HepG2 (cell line): ENCODE measurements around the gene TMPRSS7. TPM values are rescaled to one million over a fixed set of nuclear protein-coding genes. Genes with fewer than 3 reads are reported as not detected.

Experiments
- ATAC-seq: fragments of 200-7000 bp; cut with Tn5 transposase; 3 replicates; pipeline ENCODE4 v1.9.1; 2020; ENCODE audit warnings: mild to moderate bottlenecking, moderate library complexity
- Bru-seq: library from RNA; stranded (reverse); fragments of 400-500 nt; gene quantifications from one replicate; lab custom pipeline; 2021; lab: Mats Ljungman, UMichigan
- BruChase-seq, 2 experiments: library from RNA; stranded (reverse); fragments of 400-500 nt; gene quantifications; one replicate each; lab custom pipeline; 2021; lab: Mats Ljungman, UMichigan
- BruUV-seq: library from RNA; stranded (reverse); fragments of 400-500 nt; replicated peaks from 2 replicates; lab custom pipeline; 2021; lab: Mats Ljungman, UMichigan
- CTCF ChIA-PET: fragments of 300-600 bp; formaldehyde crosslinking; extraction: SDS; loops from one replicate; lab custom pipeline; 2021; ENCODE audit warnings: low total read pairs, inconsistent platforms, low intra/inter-chr PET ratio; lab: Yijun Ruan, JAX
- POLR2A ChIA-PET: fragments of 350-600 bp; sonication (Branson Sonifier 250); formaldehyde crosslinking; loops from one replicate; lab custom pipeline; 2020; ENCODE audit warnings: antibody characterized with exemption, inconsistent platforms; lab: Yijun Ruan, JAX
- DNase-seq: peaks from one replicate; pipeline ENCODE4 v3.0.0-alpha.2; 2015; ENCODE audit warnings: low spot score
- FAIRE-seq: peaks from 3 replicates; lab custom pipeline; 2011; peaks lifted over from hg19 to GRCh38; lab: Jason Lieb, UNC
- H2AFZ ChIP-seq: one replicate; pipeline ENCODE4 v1.6.1; 2011; ENCODE audit warnings: low read length, inconsistent platforms
- H3K27ac ChIP-seq: fragments of 300-600 bp; 3 replicates; pipeline ENCODE4 v1.8.0; 2011; ENCODE audit warnings: mixed run types, mild to moderate bottlenecking, mixed read lengths, low read length, inconsistent platforms; ENCODE audit not compliant: insufficient read depth; ENCODE audit errors: extremely low read length
- H3K27me3 ChIP-seq, 2 experiments: fragments of 200-600 bp in 1 of 2; 2 replicates in 1 of 2; 3 replicates in 1 of 2; pipeline versions ENCODE4 v1.6.0 to v1.8.0; 2011; ENCODE audit warnings: low read length in 2 of 2, mild to moderate bottlenecking in 2 of 2, moderate library complexity in 2 of 2, inconsistent platforms in 1 of 2; ENCODE audit not compliant: insufficient read depth in 2 of 2, control insufficient read depth in 1 of 2
- H3K36me3 ChIP-seq, 2 experiments: fragments of 200-600 bp in 1 of 2; replicated peaks in 1 of 2; 2 replicates in 1 of 2; 3 replicates in 1 of 2; pipeline versions ENCODE4 v1.5.1 to v1.8.0; 2011; ENCODE audit warnings: low read length in 2 of 2, inconsistent platforms in 1 of 2; ENCODE audit not compliant: insufficient read depth in 2 of 2, control insufficient read depth in 1 of 2
- H3K4me1 ChIP-seq: 2 replicates; pipeline ENCODE4 v1.5.1; 2012; ENCODE audit warnings: low read length, inconsistent platforms; ENCODE audit not compliant: insufficient read depth
- H3K4me2 ChIP-seq: 2 replicates; pipeline ENCODE4 v1.6.0; 2011; ENCODE audit warnings: low read depth, low read length, inconsistent platforms
- H3K4me3 ChIP-seq, 3 experiments: fragments of 200-600 bp in 1 of 3; sonication (generic), shearing (Covaris generic) in 1 of 3; replicated peaks in 1 of 3; 2 replicates each; pipeline ENCODE4 v1.5.1; 2011 to 2016; ENCODE audit warnings: low read length in 3 of 3, inconsistent platforms in 2 of 3, low read depth in 2 of 3, mild to moderate bottlenecking in 2 of 3, control low read depth in 1 of 3, mixed read lengths in 1 of 3; ENCODE audit not compliant: insufficient read depth in 1 of 3
- H3K79me2 ChIP-seq: one replicate; pipeline ENCODE4 v1.6.1; 2011; ENCODE audit warnings: low read length, inconsistent platforms; ENCODE audit not compliant: insufficient read depth
- H3K9ac ChIP-seq: 2 replicates; pipeline ENCODE4 v1.6.0; 2011; ENCODE audit warnings: mild to moderate bottlenecking, low read depth, low read length, inconsistent platforms; ENCODE audit not compliant: insufficient read depth
- H3K9me3 ChIP-seq: 2 replicates; pipeline ENCODE4 v1.5.1; 2012; ENCODE audit warnings: mild to moderate bottlenecking, low read length
- H4K20me1 ChIP-seq: 2 replicates; pipeline ENCODE4 v1.6.0; 2011; ENCODE audit warnings: inconsistent platforms, mild to moderate bottlenecking, low read length, moderate library complexity; ENCODE audit not compliant: insufficient read depth
- CEBPB ChIP-seq: IDR thresholded peaks from 2 replicates; pipeline ENCODE4 v1.6.1; 2011; ENCODE audit warnings: low read depth, low read length, improper control_type of control experiment, borderline replicate concordance
- CHD4 ChIP-seq: fragments of 200-600 bp; sonication (generic); IDR thresholded peaks from 2 replicates; pipeline ENCODE4 v1.7.0; 2017; ENCODE audit warnings: mild to moderate bottlenecking, low read length, borderline replicate concordance
- ESRRA ChIP-seq: sonication (generic); formaldehyde crosslinking; IDR thresholded peaks from 2 replicates; pipeline ENCODE4 v1.5.1; 2020; ENCODE audit warnings: mild to moderate bottlenecking, low read depth, missing genetic modification reagents
- FOXO4 ChIP-seq: sonication (generic); formaldehyde crosslinking; conservative IDR thresholded peaks from 2 replicates; pipeline ENCODE4 v1.8.1; 2023; ENCODE audit warnings: missing genetic modification reagents
- MBNL3 ChIP-seq: fragments of 250-450 bp; sonication (Bioruptor Pico); conservative IDR thresholded peaks from 2 replicates; pipeline ENCODE4 v1.8.0; 2022; ENCODE audit warnings: mild to moderate bottlenecking, inconsistent platforms
- NR2F1 ChIP-seq, 2 experiments: fragments of 450-650 bp in 1 of 2; formaldehyde crosslinking in 1 of 2; IDR thresholded peaks; 2 replicates each; pipeline versions ENCODE4 v1.5.0 to v1.6.1; 2016 to 2020; ENCODE audit warnings: mild to moderate bottlenecking in 1 of 2, missing compliant biosample characterization in 1 of 2, missing genetic modification reagents in 1 of 2, moderate library complexity in 1 of 2
- PREB ChIP-seq: sonication (generic); formaldehyde crosslinking; IDR thresholded peaks from 2 replicates; pipeline ENCODE4 v1.4.0; 2020; ENCODE audit warnings: missing genetic modification reagents
- RCOR2 ChIP-seq: IDR thresholded peaks from 2 replicates; pipeline ENCODE4 v1.6.1; 2016; ENCODE audit warnings: missing biosample characterization, missing genetic modification reagents
- ZC3H4 ChIP-seq: sonication (generic); formaldehyde crosslinking; IDR thresholded peaks from 2 replicates; pipeline ENCODE4 v1.4.0; 2020; ENCODE audit warnings: missing genetic modification reagents, borderline replicate concordance
- ZFP36 ChIP-seq: fragments of 150-350 bp; IDR thresholded peaks from 2 replicates; pipeline ENCODE4 v1.6.1; 2018; ENCODE audit warnings: borderline replicate concordance, low read length, low read depth; ENCODE audit not compliant: partially characterized antibody
- ZFY ChIP-seq: sonication (generic); formaldehyde crosslinking; IDR thresholded peaks from 2 replicates; pipeline ENCODE4 v1.4.0; 2020; ENCODE audit warnings: missing genetic modification reagents
- ZNF143 ChIP-seq: sonication (generic); formaldehyde crosslinking; IDR thresholded peaks from 2 replicates; pipeline ENCODE4 v1.4.0; 2020; ENCODE audit warnings: missing genetic modification reagents
- ZNF609 ChIP-seq: sonication (generic); formaldehyde crosslinking; IDR thresholded peaks from 2 replicates; pipeline ENCODE4 v1.4.0; 2020; ENCODE audit warnings: mild to moderate bottlenecking, missing genetic modification reagents, borderline replicate concordance
- WGBS: methylation state at CpG from one replicate; pipeline ENCODE4 v1.1.6; 2017; ENCODE audit warnings: low lambda C conversion rate; 5-methylcytosine and 5-hydroxymethylcytosine counted together
- in situ Hi-C: cut with HindIII; loops from 2 replicates; pipeline ENCODE4 v1.10.0; 2017; ENCODE audit warnings: low pct_unique_long_range_greater_than_20kb; ENCODE audit not compliant: extremely low pct_ligation_motif_present
- intact Hi-C: fragments of 100-400 bp; cut with micrococcal nuclease; formaldehyde crosslinking; loops from one replicate; pipeline ENCODE4 v1.10.0; 2022; ENCODE audit not compliant: unreplicated experiment
- long read RNA-seq, 2 experiments: library from RNA in 1 of 2; library from polyadenylated mRNA in 1 of 2; stranded (forward) in 1 of 2; unstranded in 1 of 2; transcript quantifications; one replicate each; pipeline ENCODE4 v2.0.0, GENCODE V29; 2019 to 2022
- polyA minus RNA-seq, 3 experiments: library from RNA; depleted of rRNA, polyadenylated mRNA; stranded (reverse); fragments of >200 nt; gene quantifications; 2 replicates each; pipeline ENCODE4 v1.2.3, GENCODE V29; 2011; ENCODE audit warnings: low replicate concordance in 1 of 3
- polyA plus RNA-seq, 8 experiments: library from polyadenylated mRNA; depleted of rRNA in 3 of 8; stranded (reverse) in 7 of 8; unstranded in 1 of 8; fragments of >200 nt; fragmentation: Illumina TruSeq in 4 of 8; extraction: Trizol in 4 of 8; gene quantifications; 2 replicates each; pipeline versions ENCODE4 v1.2.1 to v1.2.3, GENCODE V29; 2011 to 2016; ENCODE audit warnings: low read depth in 4 of 8, missing spikeins in 1 of 8, mixed read lengths in 1 of 8; ENCODE audit not compliant: insufficient read depth in 1 of 8
- total RNA-seq, 5 experiments: library from RNA; depleted of rRNA; stranded (reverse); fragments of >200 nt; fragmentation: Illumina TruSeq; extraction: Trizol; gene quantifications; 2 replicates each; pipeline ENCODE4 v1.2.3, GENCODE V29; 2016; ENCODE audit warnings: low read depth in 1 of 5

The TMPRSS7 gene
- not detected in 2 replicates for total RNA-seq (2016; rRNA removed; fragmentation: Illumina TruSeq; extraction: Trizol)
- total RNA-seq (2016; cell fraction: cytosol; rRNA removed; fragmentation: Illumina TruSeq; extraction: Trizol; ENCODE audit: low read depth) = not detected in 2 replicates
- total RNA-seq (2016; cell fraction: insoluble cytoplasmic fraction; rRNA removed; fragmentation: Illumina TruSeq; extraction: Trizol) = not detected in 2 replicates
- not detected in 2 replicates for total RNA-seq (2016; cell fraction: membrane; rRNA removed; fragmentation: Illumina TruSeq; extraction: Trizol)
- total RNA-seq (2016; cell fraction: nucleus; rRNA removed; fragmentation: Illumina TruSeq; extraction: Trizol) = not detected in 2 replicates
- polyA plus RNA-seq (2011; rRNA removed) = not detected in 2 replicates
- polyA plus RNA-seq (2011; cell fraction: cytosol; rRNA removed) = not detected in 2 replicates
- not detected in 2 replicates for polyA plus RNA-seq (2011; cell fraction: nucleus; rRNA removed)
- not detected in 2 replicates for polyA plus RNA-seq (2012)
- polyA plus RNA-seq (2016; cell fraction: cytosol; fragmentation: Illumina TruSeq; extraction: Trizol; ENCODE audit: low read depth) = not detected in 2 replicates
- polyA plus RNA-seq (2016; cell fraction: insoluble cytoplasmic fraction; fragmentation: Illumina TruSeq; extraction: Trizol; ENCODE audit: low read depth) = not detected in 2 replicates
- not detected in 2 replicates for polyA plus RNA-seq (2016; cell fraction: membrane; fragmentation: Illumina TruSeq; extraction: Trizol; ENCODE audit: low read depth)
- polyA plus RNA-seq (2016; cell fraction: nucleus; fragmentation: Illumina TruSeq; extraction: Trizol; ENCODE audit: insufficient read depth, low read depth) = not detected in 2 replicates
- not detected in 2 replicates for polyA minus RNA-seq (2011; rRNA and poly(A)+ RNA removed; ENCODE audit: low replicate concordance)
- not detected in 2 replicates for polyA minus RNA-seq (2011; cell fraction: cytosol; rRNA and poly(A)+ RNA removed)
- not detected in 2 replicates for polyA minus RNA-seq (2011; cell fraction: nucleus; rRNA and poly(A)+ RNA removed)
- percentile 6 among the genes with signal in this experiment for Bru-seq, nascent RNA
- percentile 5 among the genes with signal in this experiment for BruChase-seq, experiment 1, labeled RNA remaining after a 6-hour chase
- BruChase-seq, experiment 2, labeled RNA remaining after a 2-hour chase = not detected
- long read RNA-seq, experiment 1 = 0 reads
- long read RNA-seq, experiment 2 = 0 reads

- Histone ChIP-seq H3K4me1 (no peaks in the 10 kb centered on the region), H3K36me3 (no peaks in the 10 kb centered on the region), H3K79me2 (no peaks in the 10 kb centered on the region), H3K27ac (no peak within 1 kb of the TSS), H4K20me1 (no peaks in the 10 kb centered on the region), H3K4me2 (no peak within 1 kb of the TSS), H3K9ac (no peak within 1 kb of the TSS), H3K27me3 (peaks cover 3 to 4% of the 10 kb centered on the region in 2 experiments; a peak in 2 of 5 replicates), H3K9me3 (no peaks in the 10 kb centered on the region), H3K4me3 (no peak within 1 kb of the TSS), H2AFZ (no peak within 1 kb of the TSS)
- DNase-seq = no peak
- in situ Hi-C loops (no loop called here), intact Hi-C loops (no loop called here)
- no TSS peak for BruUV-seq
- ChIA-PET POLR2A (no interaction called here), CTCF (no interaction called here)
- ATAC-seq = no peak
- FAIRE-seq = no peak
- 72% methylated on average over 4 of the region's 4 CpGs for WGBS
- TF ChIP-seq CHD4 = no peak
- TF ChIP-seq MBNL3 = no peak
- TF ChIP-seq ZFP36 = no peak
- TF ChIP-seq ZC3H4 (CRISPR knock-in tag) = no peak
- TF ChIP-seq NR2F1 (CRISPR knock-in tag; IDR thresholded peaks at IDR 0.05) = no peak
- no peak for TF ChIP-seq CEBPB
- TF ChIP-seq PREB (CRISPR knock-in tag) = no peak
- no peak for TF ChIP-seq ZNF609 (CRISPR knock-in tag)
- no peak for TF ChIP-seq ZNF143 (CRISPR knock-in tag)
- TF ChIP-seq FOXO4 = no peak
- TF ChIP-seq ESRRA (CRISPR knock-in tag) = no peak
- TF ChIP-seq RCOR2 (CRISPR knock-in tag) = no peak
- no peak for TF ChIP-seq ZFY (CRISPR knock-in tag)
Observed at GRCh38 chr3:112034436-112034835, at the start of gene TMPRSS7. TMPRSS7 (plus strand) TSS chr3:112034736; CDS start chr3:112034846, 110 bp downstream.
